GM12873 (cell line): Measurements from ENCODE around the gene NUBP2.

Source experiments
- CTCF ChIP-seq: IDR thresholded peaks from 2 replicates; pipeline ENCODE4 v1.5.1; 2012; ENCODE audit warnings: low read depth, mild to moderate bottlenecking, moderate library complexity, low read length, control low read depth; ENCODE audit not compliant: insufficient read depth; ENCODE audit errors: missing control alignments

NUBP2 gene

GRCh38 chr16:1770328-1771187, 12.2 kb upstream of the NUBP2 start:
- no peak for TF ChIP-seq CTCF

DNA sequence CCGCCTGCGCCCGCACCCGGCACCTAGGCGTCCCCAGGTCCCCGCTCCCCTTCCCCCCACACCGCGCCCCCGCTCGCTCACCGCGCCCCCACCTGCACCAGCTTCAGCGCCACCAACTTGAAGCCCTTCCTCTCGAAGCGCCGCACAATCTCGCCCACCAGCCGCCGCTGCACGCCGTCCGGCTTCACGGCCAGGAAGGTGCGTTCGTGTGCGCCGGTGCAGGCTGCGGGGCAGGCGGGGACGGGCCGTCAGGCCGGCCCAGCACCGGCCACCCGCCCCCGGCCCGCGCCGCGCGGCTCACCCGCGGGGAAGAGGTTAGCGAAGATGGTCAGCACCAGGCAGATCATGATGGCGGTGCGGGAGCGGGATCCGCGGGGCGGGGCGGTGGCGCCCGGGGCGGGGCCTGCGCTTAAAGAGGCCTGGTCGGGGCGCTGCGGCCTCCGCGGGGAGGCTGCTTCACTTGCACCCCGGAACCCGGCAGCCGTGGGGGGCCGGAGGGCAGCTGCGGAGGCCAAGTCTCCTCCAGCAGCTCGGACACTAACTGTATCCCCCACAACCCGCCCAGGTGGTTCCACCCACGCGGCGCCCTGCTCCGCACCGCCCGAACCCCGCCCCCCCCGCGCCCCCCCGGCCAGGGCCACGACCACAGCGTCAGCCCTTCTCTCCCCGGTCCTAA, 11.4 kb upstream of the NUBP2 start, which contains the start of gene NME3:
Gene NME3, minus strand, starts transcription at position 356 of the 676 bp plus-strand sequence. Its CDS starts 9 bp downstream, at position 347.
- TF ChIP-seq CTCF, result no peak

GRCh38 chr16:1771864-1772361, 10.8 kb upstream of the NUBP2 start:
- no peak for TF ChIP-seq CTCF

- TF ChIP-seq CTCF, result no peak
These were observed 10.3 kb upstream of the NUBP2 start, which contains the start of gene EME2 for GRCh38 chr16:1772362-1772907. EME2 (plus strand) TSS chr16:1772810; CDS start chr16:1773228, 418 bp downstream.

- peak; percentile 84 for TF ChIP-seq CTCF
These were observed 9.7 kb upstream of the NUBP2 start, which contains the start of gene MRPS34 for GRCh38 chr16:1772908-1773702. MRPS34 (minus strand) TSS chr16:1773134; CDS start chr16:1773119, 15 bp downstream.

GRCh38 chr16:1773703-1774447, 8.9 kb upstream of the NUBP2 start:
- TF ChIP-seq CTCF, result no peak
